A673 (cell line): ENCODE data around the gene RAMP1. TPM values are rescaled to one million over a fixed set of nuclear protein-coding genes. Genes with fewer than 3 reads are reported as not detected.
A peak's percentile ranks its signal among the peaks of the same experiment; 100 is the strongest.

Source experiments
- BruUV-seq: library from RNA; stranded (reverse); fragments of 400-500 nt; replicated peaks from 2 replicates; lab custom pipeline; 2021; lab: Mats Ljungman, UMichigan
- CTCF ChIA-PET: fragments of 300-600 bp; sonication (Branson Sonifier 250); formaldehyde crosslinking; loops from one replicate; lab custom pipeline; 2022; ENCODE audit warnings: antibody characterized with exemption; lab: Charles Lee
- POLR2A ChIA-PET: fragments of 300-600 bp; sonication (Branson Sonifier 250); formaldehyde crosslinking; loops from one replicate; lab custom pipeline; 2022; ENCODE audit warnings: antibody characterized with exemption; ENCODE audit not compliant: low non-redundant PET; lab: Charles Lee
- DNase-seq: peaks from one replicate; pipeline ENCODE4 v3.0.0-alpha.2; 2015; ENCODE audit warnings: low spot score
- H3K27ac ChIP-seq: fragments of 200-600 bp; sonication (generic); 2 replicates; pipeline ENCODE4 v1.5.1; 2016; ENCODE audit warnings: mixed run types, low read depth, mild to moderate bottlenecking, mixed read lengths, antibody characterized with exemption, low read length; ENCODE audit not compliant: poor library complexity, severe bottlenecking
- H3K27me3 ChIP-seq: fragments of 200-600 bp; sonication (generic); replicated peaks from 2 replicates; pipeline ENCODE4 v1.6.1; 2017; ENCODE audit warnings: mixed run types, low read depth, mild to moderate bottlenecking, mixed read lengths, antibody characterized with exemption, low read length; ENCODE audit not compliant: insufficient read depth, poor library complexity
- H3K36me3 ChIP-seq: fragments of 200-600 bp; sonication (generic); 2 replicates; pipeline ENCODE4 v1.6.1; 2016; ENCODE audit warnings: mixed run types, mild to moderate bottlenecking, mixed read lengths, antibody characterized with exemption, low read length; ENCODE audit not compliant: insufficient read depth, poor library complexity, severe bottlenecking
- H3K4me1 ChIP-seq: fragments of 200-600 bp; sonication (generic); 2 replicates; pipeline ENCODE4 v1.6.1; 2017; ENCODE audit warnings: mixed run types, mild to moderate bottlenecking, mixed read lengths, antibody characterized with exemption, low read length; ENCODE audit not compliant: insufficient read depth, poor library complexity, severe bottlenecking
- H3K4me3 ChIP-seq: fragments of 200-600 bp; sonication (generic); 2 replicates; pipeline ENCODE4 v1.5.1; 2016; ENCODE audit warnings: low read depth, mixed run types, mild to moderate bottlenecking, mixed read lengths, low read length; ENCODE audit not compliant: poor library complexity, severe bottlenecking
- H3K9me3 ChIP-seq: fragments of 200-600 bp; sonication (generic); 2 replicates; pipeline ENCODE4 v1.6.1; 2016; ENCODE audit warnings: mixed run types, low read depth, mild to moderate bottlenecking, mixed read lengths, antibody characterized with exemption, low read length; ENCODE audit not compliant: poor library complexity, severe bottlenecking
- CTCF ChIP-seq: fragments of 300-800, 200-600 bp; sonication (generic); conservative IDR thresholded peaks from 2 replicates; pipeline ENCODE4 v1.5.1; 2017; ENCODE audit warnings: low read depth, mild to moderate bottlenecking, antibody characterized with exemption, low read length, moderate library complexity, mixed read lengths
- EZH2 ChIP-seq: fragments of 200-600 bp; sonication (generic); IDR thresholded peaks from 2 replicates; pipeline ENCODE4 v1.6.1; 2017; ENCODE audit warnings: borderline replicate concordance, low read depth, mild to moderate bottlenecking, mixed read lengths, antibody characterized with exemption, low read length; ENCODE audit not compliant: poor library complexity, severe bottlenecking
- intact Hi-C: fragments of 100-400 bp; cut with micrococcal nuclease; formaldehyde crosslinking; loops from one replicate; pipeline ENCODE4 v1.10.0; 2022; ENCODE audit not compliant: unreplicated experiment
- total RNA-seq: library from RNA; stranded (reverse); gene quantifications from 2 replicates; pipeline ENCODE4 v1.2.3, GENCODE V29; 2021

Gene RAMP1
- total RNA-seq, 1 experiment from 2014 or later, result 24.8 TPM

GRCh38 chr2:237858294-237859081, 935 bp upstream of the RAMP1 start:
- no peaks in the 10 kb centered on the region for H3K27me3 ChIP-seq
- BruUV-seq, result no TSS peak

GRCh38 chr2:237859082-237859433, 365 bp upstream of the RAMP1 start:
- Histone ChIP-seq H3K36me3 (no peaks in the 10 kb centered on the region), H3K27ac (peak overlapping the region; percentile 24), H3K27me3 (no peaks in the 10 kb centered on the region), H3K4me1 (peaks cover 4% of the 10 kb centered on the region), H3K9me3 (no peaks in the 10 kb centered on the region), H3K4me3 (peak overlapping the region; percentile 55)
- no TSS peak for BruUV-seq
- CTCF ChIA-PET, result interaction anchor here (0.6 kb wide), 1 partner anchor 312 kb away, joined by 4 read pairs; no protein-coding TSS in a partner anchor
- DNase-seq, result no peak
- TF ChIP-seq CTCF, result no peak
- no peak for TF ChIP-seq EZH2
- POLR2A ChIA-PET, result interaction anchor here (0.6 kb wide), 1 partner anchor 13 kb away, joined by 3 read pairs; no protein-coding TSS in a partner anchor
- intact Hi-C loops, result loop anchor here (10.0 kb wide), 1 partner anchor 206 kb away; the partner anchor contains the start of gene SCLY

More at GRCh38 chr2:237858294-237859081, 935 bp upstream of the RAMP1 start:
- peak; percentile 78 for TF ChIP-seq CTCF
- no peak for TF ChIP-seq EZH2
- no peaks in the 10 kb centered on the region for H3K9me3 ChIP-seq
- peaks cover 4% of the 10 kb centered on the region for H3K4me1 ChIP-seq
- POLR2A ChIA-PET, result interaction anchor here (0.6 to 0.7 kb wide), 2 partner anchors 13 to 25 kb away, joined by 3 read pairs; no protein-coding TSS in a partner anchor
- H3K27ac ChIP-seq, result peak overlapping the region; percentile 24
- peak; percentile 77 for DNase-seq
- intact Hi-C loops, result loop anchor here (1.0 to 10.0 kb wide), 2 partner anchors 206 to 405 kb away; partner anchors contain the start of gene SCLY
- no peaks in the 10 kb centered on the region for H3K36me3 ChIP-seq
- peak overlapping the region; percentile 55 for H3K4me3 ChIP-seq
- CTCF ChIA-PET, result interaction anchor here (0.6 to 1.0 kb wide), 6 partner anchors 184 to 499 kb away, joined by 3 to 8 read pairs (median 4); no protein-coding TSS in a partner anchor

GRCh38 chr2:237860273-237860935, 981 bp downstream of the RAMP1 start:
- peaks cover 4% of the 10 kb centered on the region for H3K4me1 ChIP-seq
- H3K27ac ChIP-seq, result no peak overlapping the region
- no peaks in the 10 kb centered on the region for H3K27me3 ChIP-seq
- intact Hi-C loops, result no loop called here
- H3K9me3 ChIP-seq, result no peaks in the 10 kb centered on the region
- peak overlapping the region; percentile 55 for H3K4me3 ChIP-seq
- ChIA-PET POLR2A (no interaction called here), CTCF (no interaction called here)
- no peak for DNase-seq
- no TSS peak for BruUV-seq
- H3K36me3 ChIP-seq, result no peaks in the 10 kb centered on the region
- TF ChIP-seq EZH2, result no peak
- TF ChIP-seq CTCF, result no peak
